ENCODE data around the gene VSIG8.

Gene VSIG8

GRCh38 chr1:159883134-159883533, 20.7 kb upstream of the VSIG8 start:
- DNase-seq (ENCODE audit: low read depth) = no peak

- no peak for DNase-seq (ENCODE audit: low read depth)
Measured at GRCh38 chr1:159882527-159882862, 20.0 kb upstream of the VSIG8 start.

- no peak for DNase-seq (ENCODE audit: low read depth)
Measured at GRCh38 chr1:159881622-159882526, 19.4 kb upstream of the VSIG8 start.

GRCh38 chr1:159880430-159880829, 18.0 kb upstream of the VSIG8 start:
- no peak for DNase-seq (ENCODE audit: low read depth)

- no peak for DNase-seq (ENCODE audit: low read depth)
Measured at GRCh38 chr1:159879977-159880376, 17.5 kb upstream of the VSIG8 start.

GRCh38 chr1:159879136-159879535, 16.7 kb upstream of the VSIG8 start:
- no peak for DNase-seq (ENCODE audit: low read depth)

- DNase-seq (ENCODE audit: low read depth) = no peak
Measured at GRCh38 chr1:159877695-159878444, 15.4 kb upstream of the VSIG8 start.

- no peak for DNase-seq (ENCODE audit: low read depth)
Measured at GRCh38 chr1:159873530-159874143, 11.2 kb upstream of the VSIG8 start.

- no peak for DNase-seq (ENCODE audit: low read depth)
Measured at GRCh38 chr1:159872891-159873290, 10.4 kb upstream of the VSIG8 start.

GRCh38 chr1:159870704-159871103, 8.2 kb upstream of the VSIG8 start:
- no peak for DNase-seq (ENCODE audit: low read depth)

GRCh38 chr1:159869607-159870006, 7.2 kb upstream of the VSIG8 start:
- DNase-seq (ENCODE audit: low read depth) = no peak

GRCh38 chr1:159869173-159869572, 6.7 kb upstream of the VSIG8 start:
- DNase-seq (ENCODE audit: low read depth) = no peak

GRCh38 chr1:159868766-159869165, 6.3 kb upstream of the VSIG8 start:
- DNase-seq (ENCODE audit: low read depth) = no peak

GRCh38 chr1:159867664-159868026, 5.2 kb upstream of the VSIG8 start:
- no peak for DNase-seq (ENCODE audit: low read depth)

GRCh38 chr1:159866905-159867663, 4.6 kb upstream of the VSIG8 start:
- no peak for DNase-seq (ENCODE audit: low read depth)

GRCh38 chr1:159866066-159866465, 3.6 kb upstream of the VSIG8 start:
- no peak for DNase-seq (ENCODE audit: low read depth)

- no peak for DNase-seq (ENCODE audit: low read depth)
Measured at GRCh38 chr1:159864262-159864661, 1.8 kb upstream of the VSIG8 start.

GRCh38 chr1:159862031-159862430, 426 bp downstream of the VSIG8 start:
- DNase-seq (ENCODE audit: low read depth) = no peak

GRCh38 chr1:159861218-159861617, 1.2 kb downstream of the VSIG8 start:
- DNase-seq (ENCODE audit: low read depth) = no peak

GRCh38 chr1:159860456-159860855, 2.0 kb downstream of the VSIG8 start:
- no peak for DNase-seq (ENCODE audit: low read depth)

GRCh38 chr1:159859767-159860322, 2.6 kb downstream of the VSIG8 start:
- no peak for DNase-seq (ENCODE audit: low read depth)

GRCh38 chr1:159857889-159858288, 4.6 kb downstream of the VSIG8 start:
- DNase-seq (ENCODE audit: low read depth) = no peak

All from stimulated activated CD8-positive, alpha-beta memory T cell treated with anti-CD3 and anti-CD28 coated beads, Interleukin-12 subunit alpha, Interleukin-12 subunit beta, amount 100 ng/mL, for 4 hours (primary cell).